Measurements from ENCODE around the gene ANKRD18B.
A peak's percentile ranks its signal among the peaks of the same experiment; 100 is the strongest.
"Not testable (repeated sequence)": the region's sequence is repeated elsewhere in the genome, so short reads cannot be mapped to it uniquely, and the experiment has no call there.

ANKRD18B gene

GRCh38 chr9:33523397-33524305 is at the start of gene ANKRD18B:
ANKRD18B (plus strand) TSS chr9:33524251; CDS start chr9:33524490, 239 bp downstream.
- DNase-seq = not testable (repeated sequence)

DNA sequence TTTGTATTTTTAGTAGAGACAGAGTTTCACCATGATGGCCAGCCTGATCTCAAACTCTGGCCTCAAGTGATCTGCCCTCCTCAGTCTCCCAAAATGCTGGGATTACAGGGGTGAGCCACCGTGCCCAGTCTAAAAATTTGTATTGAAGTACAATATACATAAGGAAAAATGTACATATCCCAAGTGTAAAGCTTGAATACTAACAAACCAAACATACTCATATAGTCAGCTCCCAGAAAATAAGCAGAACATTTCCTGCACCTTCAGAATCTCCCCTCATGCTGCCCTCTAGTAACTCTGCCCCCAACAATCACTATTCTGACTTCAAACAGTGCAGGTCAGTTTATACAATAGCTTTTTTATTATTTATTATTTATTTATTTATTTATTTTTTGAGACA is 48.7 kb upstream of the ANKRD18B start:
- no peak for DNase-seq

GRCh38 chr9:33476503-33476902 is 47.5 kb upstream of the ANKRD18B start:
- DNase-seq = no peak

GRCh38 chr9:33480106-33480505 is 43.9 kb upstream of the ANKRD18B start:
- DNase-seq = no peak

- DNase-seq = no peak
These were observed 43.1 kb upstream of the ANKRD18B start for GRCh38 chr9:33480976-33481375.

- not testable (repeated sequence) for DNase-seq
These were observed 38.7 kb upstream of the ANKRD18B start for GRCh38 chr9:33485312-33485711.

DNA sequence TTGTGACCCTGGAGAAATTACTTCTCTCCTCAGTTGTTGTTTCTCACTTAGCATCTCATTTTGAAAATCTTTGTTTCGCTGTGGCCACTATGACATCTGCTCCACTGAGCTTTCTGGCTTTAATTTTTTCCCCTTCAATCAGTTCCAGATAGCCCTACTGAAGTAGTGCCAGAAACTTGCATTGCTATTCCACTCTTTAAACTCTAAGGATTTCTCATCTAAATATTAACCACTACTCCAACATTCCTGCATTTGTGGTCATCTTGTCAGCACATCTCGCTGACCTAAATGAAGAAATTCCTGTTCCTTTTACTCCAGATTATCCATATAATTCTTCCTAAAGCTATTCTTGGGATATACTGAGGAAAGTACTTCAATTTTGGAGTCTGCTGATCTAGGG is 35.0 kb upstream of the ANKRD18B start:
- no peak for DNase-seq

GRCh38 chr9:33493819-33494218 is 30.2 kb upstream of the ANKRD18B start:
- not testable (repeated sequence) for DNase-seq

DNA sequence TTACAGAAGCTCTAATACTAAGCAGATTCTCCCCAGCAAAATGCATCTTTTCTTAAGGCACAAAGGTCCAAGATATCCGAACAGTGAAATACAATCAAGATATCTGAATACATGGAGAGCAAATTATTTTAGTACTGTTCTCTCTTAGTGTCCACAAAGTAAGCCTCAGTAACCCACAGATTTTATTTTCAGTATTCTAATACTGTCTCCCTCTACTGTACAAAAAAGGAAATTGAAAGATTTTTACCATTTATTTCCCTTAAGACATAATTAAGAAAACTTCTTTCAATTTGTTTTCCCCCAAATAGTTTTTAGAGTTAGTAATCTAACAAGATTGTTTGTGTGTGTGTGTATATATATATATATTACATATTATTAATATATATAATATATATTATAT is 25.7 kb upstream of the ANKRD18B start:
- DNase-seq = no peak

DNA sequence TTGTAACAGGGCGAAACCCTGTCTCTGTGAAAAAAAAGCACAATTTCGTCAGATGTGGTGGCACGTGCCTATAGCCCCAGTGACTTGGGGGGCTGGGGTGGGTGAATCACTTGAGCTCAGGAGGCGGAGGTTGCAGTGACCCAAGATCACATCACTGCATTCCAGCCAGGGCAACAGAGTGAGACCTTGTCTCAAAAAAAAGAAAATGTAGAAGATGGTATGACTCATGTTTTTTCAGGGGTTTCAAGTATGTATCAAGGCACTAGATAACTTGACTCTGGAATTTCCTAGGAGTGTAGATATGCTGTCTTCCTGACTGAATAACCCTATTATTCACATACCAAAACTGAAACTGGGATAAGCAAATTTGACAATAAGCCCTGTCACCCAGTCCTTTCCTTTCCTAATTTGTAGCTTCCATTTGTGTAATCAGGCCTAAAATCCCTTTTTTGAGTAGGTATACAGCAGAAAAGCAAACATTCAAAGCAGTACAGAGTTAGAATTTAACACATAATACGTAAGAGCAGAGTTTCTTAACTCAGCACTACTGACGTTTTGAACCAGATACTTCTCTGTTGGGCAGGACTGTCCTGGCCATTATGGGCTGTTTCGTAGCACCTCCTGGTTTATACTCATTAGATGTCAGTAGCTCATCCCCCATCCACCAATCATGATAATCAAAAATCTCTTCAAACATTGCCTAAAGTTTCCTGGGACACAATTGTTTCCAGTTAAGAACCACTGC is 17.3 kb upstream of the ANKRD18B start:
- DNase-seq = no peak

DNA sequence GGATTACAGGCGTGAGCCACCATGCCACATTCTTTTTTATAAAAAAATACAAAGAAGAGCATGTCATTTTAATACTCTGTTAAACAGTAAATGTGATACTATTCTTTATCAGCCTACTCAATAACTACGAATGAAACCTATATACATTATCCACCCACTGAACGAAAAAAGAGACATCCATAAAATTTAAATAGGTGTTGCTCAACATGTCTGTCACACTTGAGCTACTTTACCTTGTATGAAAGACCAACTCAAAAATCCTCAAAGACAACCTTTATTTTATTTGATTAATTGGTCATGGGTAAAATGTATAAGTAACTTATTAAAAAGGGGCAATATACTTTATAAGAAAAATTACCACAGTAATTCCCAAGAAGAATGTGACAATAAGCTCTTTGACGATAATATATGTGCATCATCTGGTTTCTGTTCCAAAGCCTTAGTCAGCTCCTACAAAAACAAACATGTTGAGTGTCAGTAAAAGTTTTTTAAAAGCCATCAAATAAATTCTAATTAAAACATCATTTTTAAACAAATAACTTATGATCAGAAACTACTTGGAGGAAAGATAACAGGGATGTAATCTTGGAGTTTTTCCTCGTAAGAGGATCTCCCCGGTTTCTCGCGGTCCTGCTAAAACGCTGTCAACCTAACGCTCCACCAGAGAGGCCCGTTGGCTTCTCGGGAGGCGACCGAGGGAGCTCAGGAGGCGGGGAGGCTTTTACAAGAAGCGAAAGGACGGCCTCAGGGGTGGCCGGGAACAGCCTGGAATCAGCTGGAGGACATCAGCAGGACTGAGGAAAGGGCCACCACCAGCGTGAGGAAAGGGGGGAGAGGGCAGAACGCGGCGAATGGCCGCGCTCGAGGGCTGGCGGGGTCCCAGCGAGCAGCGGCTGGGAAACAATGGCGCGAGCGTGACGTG is 13.5 kb upstream of the ANKRD18B start:
- peak; percentile 56 to 66 for DNase-seq

GRCh38 chr9:33511184-33511517 is 12.9 kb upstream of the ANKRD18B start:
- DNase-seq = not testable (repeated sequence)

DNA sequence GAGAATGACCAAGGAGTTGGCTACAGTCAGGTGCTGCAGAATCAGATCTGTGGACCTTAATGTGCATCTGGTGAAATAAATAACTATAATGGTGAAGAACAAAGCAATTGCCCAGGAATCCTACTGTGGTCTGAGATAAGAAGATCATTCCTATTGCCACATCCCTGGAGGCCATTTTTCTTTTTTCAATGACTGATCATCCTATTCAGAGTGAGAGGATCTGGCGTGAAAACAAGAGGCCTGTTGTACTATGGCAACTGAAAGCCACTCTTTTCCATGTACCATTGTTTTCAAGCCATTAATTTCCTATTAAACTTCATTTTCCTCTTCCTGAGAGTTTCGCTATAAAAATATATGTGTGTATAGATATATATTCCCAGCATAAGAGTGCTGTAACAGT is 11.5 kb upstream of the ANKRD18B start:
- DNase-seq = peak in 1 of 2 donors; percentile 12

DNA sequence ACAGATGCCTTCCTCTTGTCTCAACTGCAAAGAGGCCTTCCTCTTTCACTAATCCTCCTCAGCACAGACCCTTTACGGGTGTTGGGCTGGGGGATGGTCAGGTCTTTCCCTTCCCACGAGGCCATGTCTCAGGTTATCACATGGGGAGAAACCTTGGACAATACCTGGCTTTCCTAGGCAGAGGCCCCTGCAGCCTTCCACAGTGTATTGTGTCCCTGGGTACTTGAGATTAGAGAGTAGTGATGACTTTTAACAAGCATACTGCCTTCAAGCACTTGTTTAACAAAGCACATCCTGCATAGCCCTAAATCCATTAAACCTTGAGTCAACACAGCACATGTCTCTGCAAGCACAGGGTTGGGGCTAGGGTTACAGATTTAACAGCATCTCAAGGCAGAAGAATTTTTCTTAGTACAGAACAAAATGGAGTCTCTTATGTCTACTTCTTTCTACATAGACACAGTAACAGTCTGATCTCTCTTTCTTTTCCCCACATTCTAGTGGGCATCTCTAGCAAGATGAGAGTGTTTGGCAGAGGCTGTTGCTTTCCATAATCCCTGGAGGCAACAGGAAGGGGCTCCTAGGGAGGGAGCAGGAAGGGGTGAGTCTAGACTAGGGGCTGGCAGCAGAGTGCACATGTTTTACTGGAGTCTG is 8.6 kb upstream of the ANKRD18B start:
- not testable (repeated sequence) for DNase-seq

DNA sequence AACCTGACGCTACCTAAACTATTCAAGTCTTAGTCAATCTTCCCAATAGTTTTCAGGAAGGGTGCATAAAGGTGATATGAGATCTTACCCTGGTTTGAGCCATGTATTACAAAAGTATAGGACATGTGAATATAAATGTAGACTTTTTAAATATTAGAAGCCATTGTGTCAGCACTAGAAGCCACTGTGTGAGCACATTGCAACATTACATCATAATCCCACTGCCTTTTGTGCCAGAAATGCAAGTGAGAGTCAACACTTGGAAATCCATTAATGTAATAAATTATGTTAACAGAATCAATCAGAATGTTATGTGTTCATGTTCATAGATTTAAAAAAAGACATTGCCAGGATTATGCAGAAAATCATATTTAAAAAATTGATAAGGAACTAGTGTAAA is 7.7 kb upstream of the ANKRD18B start:
- not testable (repeated sequence) for DNase-seq

DNA sequence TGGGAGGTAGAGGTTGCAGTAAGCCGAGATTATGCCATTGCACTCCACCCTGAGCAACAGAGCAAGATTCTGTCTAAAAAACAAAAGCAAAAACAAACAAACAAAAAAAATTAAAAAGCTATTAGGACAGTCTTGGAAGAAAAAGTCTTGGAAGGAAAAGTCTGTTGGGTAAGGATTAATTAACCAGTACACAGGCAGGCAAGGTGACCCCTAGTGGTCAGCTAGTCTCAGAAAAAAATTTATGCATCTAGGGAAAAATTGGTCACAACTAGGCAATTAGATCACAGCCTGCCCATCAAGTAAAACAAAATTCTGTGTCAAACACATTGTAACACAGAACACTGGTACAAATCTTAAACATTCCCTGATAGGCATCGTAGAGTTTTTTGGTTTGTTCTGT is 6.7 kb upstream of the ANKRD18B start:
- peak in 1 of 2 donors; percentile 16 for DNase-seq

- DNase-seq = not testable (repeated sequence)
These were observed 6.0 kb upstream of the ANKRD18B start for GRCh38 chr9:33517934-33518577.

DNA sequence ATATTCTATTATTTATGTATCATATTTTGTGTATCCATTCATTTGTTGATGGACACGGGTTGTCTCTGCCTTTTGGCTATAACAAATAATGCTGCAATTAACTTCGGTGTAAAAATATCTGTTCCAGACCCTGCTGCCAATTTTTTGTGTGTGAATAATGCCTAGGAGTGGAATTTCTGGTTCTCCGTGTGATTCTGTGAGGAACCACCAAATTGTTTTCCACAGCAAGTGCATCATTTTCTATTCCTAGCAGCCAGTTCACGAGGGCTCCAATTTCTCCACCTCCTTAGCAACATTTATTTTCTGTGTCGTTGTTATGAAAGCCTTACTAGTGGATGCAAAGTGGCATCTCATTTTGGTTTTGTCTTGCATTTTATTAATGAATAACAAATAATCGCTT is 2.2 kb upstream of the ANKRD18B start:
- DNase-seq = not testable (repeated sequence)

GRCh38 chr9:33524306-33524947 is 376 bp downstream of the ANKRD18B start:
- no peak for DNase-seq

DNA sequence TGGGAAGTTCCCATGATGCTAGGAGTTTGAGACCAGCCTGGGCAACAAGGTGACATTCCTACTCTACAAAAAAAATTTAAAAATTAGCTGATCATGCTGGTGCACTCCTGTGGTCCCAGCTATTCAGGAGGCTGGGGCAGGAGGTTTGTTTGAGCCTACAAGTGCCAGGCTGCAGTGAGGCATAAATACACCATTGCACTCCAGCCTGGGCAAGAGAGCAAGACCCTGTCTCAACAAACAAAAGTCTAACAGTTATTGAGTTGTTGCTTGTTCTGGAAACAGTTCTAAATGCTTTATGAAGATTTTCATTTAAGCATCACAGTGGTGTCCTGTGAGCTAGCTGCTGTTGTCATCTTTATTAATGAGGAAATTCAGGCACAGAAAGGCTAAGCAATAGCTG is 4.0 kb downstream of the ANKRD18B start:
- not testable (repeated sequence) for DNase-seq

- not testable (repeated sequence) for DNase-seq
These were observed 9.9 kb downstream of the ANKRD18B start for GRCh38 chr9:33533958-33534357.

All from hippocampal formation (tissue), 2 donors.